Activated naive CD8-positive, alpha-beta T cell treated with anti-CD3 and anti-CD28 coated beads for 36 hours (primary cell): ENCODE results near the gene PRKCA. TPM values are rescaled to one million over a fixed set of nuclear protein-coding genes. Genes with fewer than 3 reads are reported as not detected.
"Not testable (repeated sequence)": the region's sequence is repeated elsewhere in the genome, so short reads cannot be mapped to it uniquely, and the experiment has no call there.

Experiments used
- DNase-seq: peaks from one replicate; pipeline ENCODE4 v3.0.0; 2021
- H3K27ac Mint-ChIP-seq: one replicate; pipeline ENCODE4 v1.8.0; 2022; ENCODE audit warnings: mild to moderate bottlenecking, moderate library complexity, mixed read lengths
- H3K27me3 Mint-ChIP-seq: one replicate; pipeline ENCODE4 v1.8.0; 2022; ENCODE audit warnings: mild to moderate bottlenecking, mixed read lengths
- H3K36me3 Mint-ChIP-seq: one replicate; pipeline ENCODE4 v1.8.0; 2021; ENCODE audit warnings: mild to moderate bottlenecking, mixed read lengths
- H3K4me1 Mint-ChIP-seq: one replicate; pipeline ENCODE4 v1.8.0; 2021; ENCODE audit warnings: mixed read lengths
- H3K4me3 Mint-ChIP-seq: one replicate; pipeline ENCODE4 v1.8.0; 2022; ENCODE audit warnings: mild to moderate bottlenecking, moderate library complexity, mixed read lengths
- H3K9me3 Mint-ChIP-seq: one replicate; pipeline ENCODE4 v1.8.0; 2022; ENCODE audit warnings: mixed read lengths
- total RNA-seq, 2 experiments: library from RNA; stranded (reverse); gene quantifications; one replicate each; pipeline ENCODE4 v1.2.3, GENCODE V29; 2021

PRKCA gene
- total RNA-seq, 2 experiments from 2014 or later = 63.5 to 65.8 TPM

- no peaks in the 10 kb centered on the region for H3K27me3 Mint-ChIP-seq
- peaks cover 17% of the 10 kb centered on the region for H3K4me1 Mint-ChIP-seq
- H3K27ac Mint-ChIP-seq = no peak overlapping the region
- no peak overlapping the region for H3K4me3 Mint-ChIP-seq
- no peak for DNase-seq
- H3K9me3 Mint-ChIP-seq = peaks cover 23% of the 10 kb centered on the region
- H3K36me3 Mint-ChIP-seq = peaks cover 50% of the 10 kb centered on the region
Measured at GRCh38 chr17:66611397-66611796, 309.0 kb downstream of the PRKCA start.

GRCh38 chr17:66612993-66613392, 310.6 kb downstream of the PRKCA start:
- Mint-ChIP-seq H3K4me3 (no peak overlapping the region), H3K4me1 (peaks cover 23% of the 10 kb centered on the region), H3K9me3 (peaks cover 20% of the 10 kb centered on the region), H3K27ac (no peak overlapping the region), H3K36me3 (peaks cover 47% of the 10 kb centered on the region), H3K27me3 (no peaks in the 10 kb centered on the region)
- no peak for DNase-seq

- Mint-ChIP-seq H3K27me3 (no peaks in the 10 kb centered on the region), H3K4me1 (peaks cover 22% of the 10 kb centered on the region), H3K9me3 (peaks cover 12% of the 10 kb centered on the region), H3K27ac (no peak overlapping the region), H3K4me3 (no peak overlapping the region), H3K36me3 (peaks cover 32% of the 10 kb centered on the region)
- no peak for DNase-seq
Measured at GRCh38 chr17:66614469-66614868, 312.1 kb downstream of the PRKCA start.

- Mint-ChIP-seq H3K9me3 (peaks cover 2% of the 10 kb centered on the region), H3K27me3 (no peaks in the 10 kb centered on the region), H3K4me1 (peaks cover 34% of the 10 kb centered on the region), H3K36me3 (peaks cover 23% of the 10 kb centered on the region), H3K27ac (no peak overlapping the region), H3K4me3 (no peak overlapping the region)
- DNase-seq = no peak
Measured at GRCh38 chr17:66619206-66619605, 316.8 kb downstream of the PRKCA start.

- Mint-ChIP-seq H3K27me3 (no peaks in the 10 kb centered on the region), H3K4me1 (peaks cover 36% of the 10 kb centered on the region), H3K36me3 (peaks cover 21% of the 10 kb centered on the region), H3K27ac (no peak overlapping the region), H3K9me3 (peaks cover 2% of the 10 kb centered on the region), H3K4me3 (no peak overlapping the region)
- no peak for DNase-seq
Measured at GRCh38 chr17:66620528-66620927, 318.1 kb downstream of the PRKCA start.

GRCh38 chr17:66624630-66625029, 322.2 kb downstream of the PRKCA start:
- H3K9me3 Mint-ChIP-seq, H3K27ac Mint-ChIP-seq: not testable (repeated sequence)

GRCh38 chr17:66625311-66625767, 322.9 kb downstream of the PRKCA start:
- Mint-ChIP-seq H3K4me1 (peaks cover 26% of the 10 kb centered on the region), H3K27me3 (no peaks in the 10 kb centered on the region), H3K36me3 (peaks cover 15% of the 10 kb centered on the region), H3K27ac (no peak overlapping the region), H3K4me3 (no peak overlapping the region), H3K9me3 (peaks cover 2% of the 10 kb centered on the region)
- DNase-seq = no peak

More at GRCh38 chr17:66624630-66625029, 322.2 kb downstream of the PRKCA start:
- not testable (repeated sequence) for DNase-seq, H3K27me3 Mint-ChIP-seq, H3K4me3 Mint-ChIP-seq
- Mint-ChIP-seq H3K4me1 (peaks cover 30% of the 10 kb centered on the region), H3K36me3 (peaks cover 15% of the 10 kb centered on the region)

GRCh38 chr17:66627985-66628384, 325.6 kb downstream of the PRKCA start:
- Mint-ChIP-seq H3K27ac (no peak overlapping the region), H3K9me3 (no peaks in the 10 kb centered on the region), H3K27me3 (no peaks in the 10 kb centered on the region), H3K4me1 (peaks cover 31% of the 10 kb centered on the region), H3K36me3 (peaks cover under 1% of the 10 kb centered on the region), H3K4me3 (no peak overlapping the region)
- DNase-seq = no peak

- H3K36me3 Mint-ChIP-seq = peaks cover 2% of the 10 kb centered on the region
Measured at GRCh38 chr17:66629762-66630161, 327.3 kb downstream of the PRKCA start.

GRCh38 chr17:66630379-66630778, 328.0 kb downstream of the PRKCA start:
- no peak for DNase-seq
- peaks cover 5% of the 10 kb centered on the region for H3K36me3 Mint-ChIP-seq
- no peak overlapping the region for H3K27ac Mint-ChIP-seq
- no peaks in the 10 kb centered on the region for H3K27me3 Mint-ChIP-seq
- no peaks in the 10 kb centered on the region for H3K9me3 Mint-ChIP-seq
- peaks cover 40% of the 10 kb centered on the region for H3K4me1 Mint-ChIP-seq
- no peak overlapping the region for H3K4me3 Mint-ChIP-seq

More at GRCh38 chr17:66629762-66630161, 327.3 kb downstream of the PRKCA start:
- Mint-ChIP-seq H3K9me3 (no peaks in the 10 kb centered on the region), H3K27ac (no peak overlapping the region), H3K4me3 (no peak overlapping the region), H3K4me1 (peaks cover 41% of the 10 kb centered on the region), H3K27me3 (no peaks in the 10 kb centered on the region)
- DNase-seq = no peak

- Mint-ChIP-seq H3K27me3 (no peaks in the 10 kb centered on the region), H3K4me3 (no peak overlapping the region), H3K36me3 (peaks cover 6% of the 10 kb centered on the region), H3K4me1 (peaks cover 43% of the 10 kb centered on the region), H3K9me3 (no peaks in the 10 kb centered on the region), H3K27ac (peak overlapping the region; percentile 8)
- no peak for DNase-seq
Measured at GRCh38 chr17:66630828-66631472, 328.5 kb downstream of the PRKCA start.

GRCh38 chr17:66632731-66633130, 330.3 kb downstream of the PRKCA start:
- H3K27ac Mint-ChIP-seq = peak overlapping the region; percentile 61
- H3K27me3 Mint-ChIP-seq = no peaks in the 10 kb centered on the region
- H3K9me3 Mint-ChIP-seq = no peaks in the 10 kb centered on the region
- H3K4me3 Mint-ChIP-seq = no peak overlapping the region
- no peak for DNase-seq
- H3K4me1 Mint-ChIP-seq = peaks cover 46% of the 10 kb centered on the region
- H3K36me3 Mint-ChIP-seq = peaks cover 7% of the 10 kb centered on the region

GRCh38 chr17:66633317-66633965, 331.0 kb downstream of the PRKCA start:
- Mint-ChIP-seq H3K4me1 (peaks cover 46% of the 10 kb centered on the region), H3K36me3 (peaks cover 7% of the 10 kb centered on the region), H3K27me3 (no peaks in the 10 kb centered on the region), H3K27ac (peak overlapping the region; percentile 55), H3K4me3 (no peak overlapping the region), H3K9me3 (no peaks in the 10 kb centered on the region)
- DNase-seq = peak; percentile 60

GRCh38 chr17:66634193-66634592, 331.8 kb downstream of the PRKCA start:
- H3K9me3 Mint-ChIP-seq = no peaks in the 10 kb centered on the region
- H3K27ac Mint-ChIP-seq = peak overlapping the region; percentile 55
- H3K27me3 Mint-ChIP-seq = no peaks in the 10 kb centered on the region
- peaks cover 7% of the 10 kb centered on the region for H3K36me3 Mint-ChIP-seq
- H3K4me3 Mint-ChIP-seq = no peak overlapping the region
- H3K4me1 Mint-ChIP-seq = peaks cover 50% of the 10 kb centered on the region
- DNase-seq = no peak

- Mint-ChIP-seq H3K27me3 (no peaks in the 10 kb centered on the region), H3K4me3 (no peak overlapping the region), H3K4me1 (peaks cover 50% of the 10 kb centered on the region), H3K36me3 (peaks cover 11% of the 10 kb centered on the region), H3K27ac (no peak overlapping the region), H3K9me3 (no peaks in the 10 kb centered on the region)
- DNase-seq = no peak
Measured at GRCh38 chr17:66635386-66636045, 333.1 kb downstream of the PRKCA start.
